HepG2 (cell line): ENCODE data around the gene ZBTB48. TPM values are rescaled to one million over a fixed set of nuclear protein-coding genes. Genes with fewer than 3 reads are reported as not detected.
A peak's percentile ranks its signal among the peaks of the same experiment; 100 is the strongest.

Experiments
- KDM6A ChIP-seq: IDR thresholded peaks from 2 replicates; pipeline ENCODE4 v1.6.1; 2016; ENCODE audit warnings: low read depth
- NFIC ChIP-seq: IDR thresholded peaks from 2 replicates; pipeline ENCODE4 v1.6.1; 2012; ENCODE audit warnings: mild to moderate bottlenecking, low read length, inconsistent platforms
- ZNF660 ChIP-seq: sonication (generic); formaldehyde crosslinking; IDR thresholded peaks from 2 replicates; pipeline ENCODE4 v1.5.1; 2020; ENCODE audit warnings: mild to moderate bottlenecking, low read depth, missing genetic modification reagents, borderline replicate concordance
- ZNF776 ChIP-seq: sonication (generic); formaldehyde crosslinking; IDR thresholded peaks from 2 replicates; pipeline ENCODE4 v1.4.0; 2020; ENCODE audit warnings: mild to moderate bottlenecking, missing genetic modification reagents
- polyA plus RNA-seq, 8 experiments: library from polyadenylated mRNA; depleted of rRNA in 3 of 8; stranded (reverse) in 7 of 8; unstranded in 1 of 8; fragments of >200 nt; fragmentation: Illumina TruSeq in 4 of 8; extraction: Trizol in 4 of 8; gene quantifications; 2 replicates each; pipeline versions ENCODE4 v1.2.1 to v1.2.3, GENCODE V29; 2011 to 2016; ENCODE audit warnings: low read depth in 4 of 8, missing spikeins in 1 of 8, mixed read lengths in 1 of 8; ENCODE audit not compliant: insufficient read depth in 1 of 8
- total RNA-seq, 5 experiments: library from RNA; depleted of rRNA; stranded (reverse); fragments of >200 nt; fragmentation: Illumina TruSeq; extraction: Trizol; gene quantifications; 2 replicates each; pipeline ENCODE4 v1.2.3, GENCODE V29; 2016; ENCODE audit warnings: low read depth in 1 of 5
- TF ChIP-seq, protein P1 (sequence below): IDR thresholded peaks from 2 replicates; pipeline ENCODE4 v1.6.1; 2012; ENCODE audit warnings: inconsistent platforms
- TF ChIP-seq, protein P2 (sequence below): sonication (generic); formaldehyde crosslinking; IDR thresholded peaks from 2 replicates; pipeline ENCODE4 v1.8.0; 2022; ENCODE audit warnings: mild to moderate bottlenecking, missing genetic modification reagents
- TF ChIP-seq, protein P3 (sequence below): sonication (generic); formaldehyde crosslinking; IDR thresholded peaks from 2 replicates; pipeline ENCODE4 v1.8.0; 2022; ENCODE audit warnings: missing genetic modification reagents, mild to moderate bottlenecking, borderline replicate concordance
- TF ChIP-seq, protein P4 (sequence below): IDR thresholded peaks from 2 replicates; pipeline ENCODE4 v1.6.1; 2012; ENCODE audit warnings: low read depth, low read length, improper control_type of control experiment
- TF ChIP-seq, protein P5 (sequence below): sonication (generic); formaldehyde crosslinking; IDR thresholded peaks from 2 replicates; pipeline ENCODE4 v1.4.0; 2020; ENCODE audit warnings: missing genetic modification reagents
- TF ChIP-seq, protein P6 (sequence below), 2 experiments: sonication (generic) in 1 of 2; formaldehyde crosslinking in 1 of 2; IDR thresholded peaks; 2 replicates each; pipeline versions ENCODE4 v1.4.0 to v1.6.1; 2018 to 2020; ENCODE audit warnings: missing genetic modification reagents in 2 of 2, borderline replicate concordance in 1 of 2, low read depth in 1 of 2, mild to moderate bottlenecking in 1 of 2, missing biosample characterization in 1 of 2
- TF ChIP-seq, protein P7 (sequence below): IDR thresholded peaks from 2 replicates; pipeline ENCODE4 v1.6.1; 2016; ENCODE audit warnings: missing compliant biosample characterization, missing genetic modification reagents, borderline replicate concordance
- TF ChIP-seq, protein P8 (sequence below): sonication (generic); formaldehyde crosslinking; IDR thresholded peaks from 2 replicates; pipeline ENCODE4 v1.4.0; 2020; ENCODE audit warnings: missing genetic modification reagents

Gene ZBTB48
- total and polyA plus RNA-seq, 2 of the 13 experiments (the other 11 are each of a cell fraction or from before 2014, with no cell fraction given), result 13.0 to 17.1 TPM

DNA sequence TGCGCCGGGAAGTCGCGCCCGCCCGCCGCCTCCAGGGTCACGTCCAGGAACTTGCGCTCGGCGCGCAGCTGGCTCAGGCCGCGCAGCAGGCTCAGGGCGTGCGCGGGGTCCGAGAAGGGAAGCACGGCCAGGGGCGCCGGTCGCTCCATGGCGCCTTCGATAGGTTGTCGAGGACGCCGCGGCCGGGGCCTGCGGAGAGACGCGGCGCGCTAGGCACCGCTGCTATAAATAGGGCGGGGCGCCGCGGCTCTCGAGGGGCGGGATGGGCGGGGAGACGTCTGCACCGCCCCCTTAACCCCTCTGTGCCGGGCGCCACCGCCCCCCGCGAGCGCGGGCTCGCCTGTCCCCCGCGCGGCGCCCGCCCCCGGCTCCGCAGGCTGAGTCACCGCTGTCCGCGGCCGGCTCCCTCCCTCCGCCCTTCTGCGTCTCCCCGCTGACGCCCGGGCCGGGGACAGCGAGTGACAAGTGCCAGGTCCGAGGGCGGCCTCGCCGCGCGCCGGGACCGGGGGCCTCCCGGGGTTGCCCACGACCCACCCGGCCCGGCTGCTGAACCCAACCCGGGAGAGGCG, 23.0 kb downstream of the ZBTB48 start, which contains the start of gene KLHL21 (continued):
- TF ChIP-seq, protein P1, sequence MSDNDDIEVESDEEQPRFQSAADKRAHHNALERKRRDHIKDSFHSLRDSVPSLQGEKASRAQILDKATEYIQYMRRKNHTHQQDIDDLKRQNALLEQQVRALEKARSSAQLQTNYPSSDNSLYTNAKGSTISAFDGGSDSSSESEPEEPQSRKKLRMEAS, result peak; percentile 8; the same call in 1 of the 2 replicates
- TF ChIP-seq, protein P2, sequence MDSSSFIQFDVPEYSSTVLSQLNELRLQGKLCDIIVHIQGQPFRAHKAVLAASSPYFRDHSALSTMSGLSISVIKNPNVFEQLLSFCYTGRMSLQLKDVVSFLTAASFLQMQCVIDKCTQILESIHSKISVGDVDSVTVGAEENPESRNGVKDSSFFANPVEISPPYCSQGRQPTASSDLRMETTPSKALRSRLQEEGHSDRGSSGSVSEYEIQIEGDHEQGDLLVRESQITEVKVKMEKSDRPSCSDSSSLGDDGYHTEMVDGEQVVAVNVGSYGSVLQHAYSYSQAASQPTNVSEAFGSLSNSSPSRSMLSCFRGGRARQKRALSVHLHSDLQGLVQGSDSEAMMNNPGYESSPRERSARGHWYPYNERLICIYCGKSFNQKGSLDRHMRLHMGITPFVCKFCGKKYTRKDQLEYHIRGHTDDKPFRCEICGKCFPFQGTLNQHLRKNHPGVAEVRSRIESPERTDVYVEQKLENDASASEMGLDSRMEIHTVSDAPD (CRISPR knock-in tag), result peak; percentile 61; the same call in 1 of the 2 replicates
- TF ChIP-seq ZNF776 (CRISPR knock-in tag) (no peak), ZNF660 (CRISPR knock-in tag) (no peak), KDM6A (CRISPR knock-in tag) (no peak), NFIC (no peak)
- TF ChIP-seq, protein P3, sequence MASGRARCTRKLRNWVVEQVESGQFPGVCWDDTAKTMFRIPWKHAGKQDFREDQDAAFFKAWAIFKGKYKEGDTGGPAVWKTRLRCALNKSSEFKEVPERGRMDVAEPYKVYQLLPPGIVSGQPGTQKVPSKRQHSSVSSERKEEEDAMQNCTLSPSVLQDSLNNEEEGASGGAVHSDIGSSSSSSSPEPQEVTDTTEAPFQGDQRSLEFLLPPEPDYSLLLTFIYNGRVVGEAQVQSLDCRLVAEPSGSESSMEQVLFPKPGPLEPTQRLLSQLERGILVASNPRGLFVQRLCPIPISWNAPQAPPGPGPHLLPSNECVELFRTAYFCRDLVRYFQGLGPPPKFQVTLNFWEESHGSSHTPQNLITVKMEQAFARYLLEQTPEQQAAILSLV (CRISPR knock-in tag), result peak; percentile 89; the same call in 1 of the 2 replicates
- TF ChIP-seq, protein P4, sequence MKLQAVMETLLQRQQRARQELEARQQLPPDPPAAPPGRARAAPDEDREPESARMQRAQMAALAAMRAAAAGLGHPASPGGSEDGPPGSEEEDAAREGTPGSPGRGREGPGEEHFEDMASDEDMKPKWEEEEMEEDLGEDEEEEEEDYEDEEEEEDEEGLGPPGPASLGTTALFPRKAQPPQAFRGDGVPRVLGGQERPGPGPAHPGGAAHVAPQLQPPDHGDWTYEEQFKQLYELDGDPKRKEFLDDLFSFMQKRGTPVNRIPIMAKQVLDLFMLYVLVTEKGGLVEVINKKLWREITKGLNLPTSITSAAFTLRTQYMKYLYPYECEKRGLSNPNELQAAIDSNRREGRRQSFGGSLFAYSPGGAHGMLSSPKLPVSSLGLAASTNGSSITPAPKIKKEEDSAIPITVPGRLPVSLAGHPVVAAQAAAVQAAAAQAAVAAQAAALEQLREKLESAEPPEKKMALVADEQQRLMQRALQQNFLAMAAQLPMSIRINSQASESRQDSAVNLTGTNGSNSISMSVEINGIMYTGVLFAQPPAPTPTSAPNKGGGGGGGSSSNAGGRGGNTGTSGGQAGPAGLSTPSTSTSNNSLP, result no peak
- TF ChIP-seq, protein P5, sequence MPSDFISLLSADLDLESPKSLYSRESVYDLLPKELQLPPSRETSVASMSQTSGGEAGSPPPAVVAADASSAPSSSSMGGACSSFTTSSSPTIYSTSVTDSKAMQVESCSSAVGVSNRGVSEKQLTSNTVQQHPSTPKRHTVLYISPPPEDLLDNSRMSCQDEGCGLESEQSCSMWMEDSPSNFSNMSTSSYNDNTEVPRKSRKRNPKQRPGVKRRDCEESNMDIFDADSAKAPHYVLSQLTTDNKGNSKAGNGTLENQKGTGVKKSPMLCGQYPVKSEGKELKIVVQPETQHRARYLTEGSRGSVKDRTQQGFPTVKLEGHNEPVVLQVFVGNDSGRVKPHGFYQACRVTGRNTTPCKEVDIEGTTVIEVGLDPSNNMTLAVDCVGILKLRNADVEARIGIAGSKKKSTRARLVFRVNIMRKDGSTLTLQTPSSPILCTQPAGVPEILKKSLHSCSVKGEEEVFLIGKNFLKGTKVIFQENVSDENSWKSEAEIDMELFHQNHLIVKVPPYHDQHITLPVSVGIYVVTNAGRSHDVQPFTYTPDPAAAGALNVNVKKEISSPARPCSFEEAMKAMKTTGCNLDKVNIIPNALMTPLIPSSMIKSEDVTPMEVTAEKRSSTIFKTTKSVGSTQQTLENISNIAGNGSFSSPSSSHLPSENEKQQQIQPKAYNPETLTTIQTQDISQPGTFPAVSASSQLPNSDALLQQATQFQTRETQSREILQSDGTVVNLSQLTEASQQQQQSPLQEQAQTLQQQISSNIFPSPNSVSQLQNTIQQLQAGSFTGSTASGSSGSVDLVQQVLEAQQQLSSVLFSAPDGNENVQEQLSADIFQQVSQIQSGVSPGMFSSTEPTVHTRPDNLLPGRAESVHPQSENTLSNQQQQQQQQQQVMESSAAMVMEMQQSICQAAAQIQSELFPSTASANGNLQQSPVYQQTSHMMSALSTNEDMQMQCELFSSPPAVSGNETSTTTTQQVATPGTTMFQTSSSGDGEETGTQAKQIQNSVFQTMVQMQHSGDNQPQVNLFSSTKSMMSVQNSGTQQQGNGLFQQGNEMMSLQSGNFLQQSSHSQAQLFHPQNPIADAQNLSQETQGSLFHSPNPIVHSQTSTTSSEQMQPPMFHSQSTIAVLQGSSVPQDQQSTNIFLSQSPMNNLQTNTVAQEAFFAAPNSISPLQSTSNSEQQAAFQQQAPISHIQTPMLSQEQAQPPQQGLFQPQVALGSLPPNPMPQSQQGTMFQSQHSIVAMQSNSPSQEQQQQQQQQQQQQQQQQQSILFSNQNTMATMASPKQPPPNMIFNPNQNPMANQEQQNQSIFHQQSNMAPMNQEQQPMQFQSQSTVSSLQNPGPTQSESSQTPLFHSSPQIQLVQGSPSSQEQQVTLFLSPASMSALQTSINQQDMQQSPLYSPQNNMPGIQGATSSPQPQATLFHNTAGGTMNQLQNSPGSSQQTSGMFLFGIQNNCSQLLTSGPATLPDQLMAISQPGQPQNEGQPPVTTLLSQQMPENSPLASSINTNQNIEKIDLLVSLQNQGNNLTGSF (CRISPR knock-in tag), result no peak
- TF ChIP-seq, protein P6, sequence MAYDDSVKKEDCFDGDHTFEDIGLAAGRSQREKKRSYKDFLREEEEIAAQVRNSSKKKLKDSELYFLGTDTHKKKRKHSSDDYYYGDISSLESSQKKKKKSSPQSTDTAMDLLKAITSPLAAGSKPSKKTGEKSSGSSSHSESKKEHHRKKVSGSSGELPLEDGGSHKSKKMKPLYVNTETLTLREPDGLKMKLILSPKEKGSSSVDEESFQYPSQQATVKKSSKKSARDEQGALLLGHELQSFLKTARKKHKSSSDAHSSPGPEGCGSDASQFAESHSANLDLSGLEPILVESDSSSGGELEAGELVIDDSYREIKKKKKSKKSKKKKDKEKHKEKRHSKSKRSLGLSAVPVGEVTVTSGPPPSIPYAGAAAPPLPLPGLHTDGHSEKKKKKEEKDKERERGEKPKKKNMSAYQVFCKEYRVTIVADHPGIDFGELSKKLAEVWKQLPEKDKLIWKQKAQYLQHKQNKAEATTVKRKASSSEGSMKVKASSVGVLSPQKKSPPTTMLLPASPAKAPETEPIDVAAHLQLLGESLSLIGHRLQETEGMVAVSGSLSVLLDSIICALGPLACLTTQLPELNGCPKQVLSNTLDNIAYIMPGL (CRISPR knock-in tag; IDR thresholded peaks at IDR 0.05; ENCODE audit: borderline replicate concordance in 1 of 2, low read depth in 1 of 2), result no peak; a peak in 2 of 4 replicates
- TF ChIP-seq, protein P7, sequence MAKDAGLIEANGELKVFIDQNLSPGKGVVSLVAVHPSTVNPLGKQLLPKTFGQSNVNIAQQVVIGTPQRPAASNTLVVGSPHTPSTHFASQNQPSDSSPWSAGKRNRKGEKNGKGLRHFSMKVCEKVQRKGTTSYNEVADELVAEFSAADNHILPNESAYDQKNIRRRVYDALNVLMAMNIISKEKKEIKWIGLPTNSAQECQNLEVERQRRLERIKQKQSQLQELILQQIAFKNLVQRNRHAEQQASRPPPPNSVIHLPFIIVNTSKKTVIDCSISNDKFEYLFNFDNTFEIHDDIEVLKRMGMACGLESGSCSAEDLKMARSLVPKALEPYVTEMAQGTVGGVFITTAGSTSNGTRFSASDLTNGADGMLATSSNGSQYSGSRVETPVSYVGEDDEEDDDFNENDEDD (CRISPR knock-in tag), result peak; percentile 46; the same call in 1 of the 2 replicates
- TF ChIP-seq, protein P8, sequence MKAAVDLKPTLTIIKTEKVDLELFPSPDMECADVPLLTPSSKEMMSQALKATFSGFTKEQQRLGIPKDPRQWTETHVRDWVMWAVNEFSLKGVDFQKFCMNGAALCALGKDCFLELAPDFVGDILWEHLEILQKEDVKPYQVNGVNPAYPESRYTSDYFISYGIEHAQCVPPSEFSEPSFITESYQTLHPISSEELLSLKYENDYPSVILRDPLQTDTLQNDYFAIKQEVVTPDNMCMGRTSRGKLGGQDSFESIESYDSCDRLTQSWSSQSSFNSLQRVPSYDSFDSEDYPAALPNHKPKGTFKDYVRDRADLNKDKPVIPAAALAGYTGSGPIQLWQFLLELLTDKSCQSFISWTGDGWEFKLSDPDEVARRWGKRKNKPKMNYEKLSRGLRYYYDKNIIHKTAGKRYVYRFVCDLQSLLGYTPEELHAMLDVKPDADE (CRISPR knock-in tag), result no peak
